H1 (cell line): Measurements from ENCODE around the gene CFAP97. TPM values are rescaled to one million over a fixed set of nuclear protein-coding genes. Genes with fewer than 3 reads are reported as not detected.
A peak's percentile ranks its signal among the peaks of the same experiment; 100 is the strongest.

Experiments
- CEBPB ChIP-seq: IDR thresholded peaks from 2 replicates; pipeline ENCODE4 v1.6.1; 2012; ENCODE audit warnings: low read depth, low read length
- JUN ChIP-seq: IDR thresholded peaks from 2 replicates; pipeline ENCODE4 v1.6.1; 2011; ENCODE audit warnings: low read depth, mild to moderate bottlenecking, improper control_type of control experiment, low read length
- KDM1A ChIP-seq: fragments of 200-600, 300-600 bp; sonication (generic); IDR thresholded peaks from 2 replicates; pipeline ENCODE4 v1.7.1; 2016; ENCODE audit warnings: mild to moderate bottlenecking, low read length, borderline replicate concordance
- POLR2AphosphoS5 ChIP-seq: IDR thresholded peaks from 2 replicates; pipeline ENCODE4 v1.6.1; 2011; ENCODE audit warnings: low read depth, low read length
- RAD21 ChIP-seq, 2 experiments: IDR thresholded peaks in 1 of 2; conservative IDR thresholded peaks in 1 of 2; 2 replicates each; pipeline ENCODE4 v1.6.1; 2011; ENCODE audit warnings: low read depth in 2 of 2, low read length in 2 of 2, improper control_type of control experiment in 1 of 2, inconsistent platforms in 1 of 2, mild to moderate bottlenecking in 1 of 2, moderate library complexity in 1 of 2
- SUZ12 ChIP-seq: fragments of 200-600 bp; sonication (generic); IDR thresholded peaks from 2 replicates; pipeline ENCODE4 v1.6.1; 2012; ENCODE audit warnings: mild to moderate bottlenecking, inconsistent platforms, low read length, moderate library complexity, mixed read lengths
- polyA plus RNA-seq, 7 experiments: library from polyadenylated mRNA; depleted of rRNA in 3 of 7; stranded (reverse) in 5 of 7; unstranded in 2 of 7; fragments of >200 nt in 5 of 7; fragments of 200-250 nt in 2 of 7; gene quantifications; 1 replicate in 5 of 7; 2 replicates in 1 of 7; 4 replicates in 1 of 7; pipeline versions ENCODE4 v1.2.1 to v1.2.3, GENCODE V29; 2011 to 2013; ENCODE audit warnings: missing spikeins in 2 of 7, mixed read lengths in 2 of 7
- total RNA-seq: library from RNA; stranded (reverse); fragmentation: NEBNext Ultra II Directional; extraction: Animal tissue kit (Norgen Biotek cat#: 25700); gene quantifications from 2 replicates; pipeline ENCODE4 v1.2.1, GENCODE V29; 2021
- TF ChIP-seq, protein P1 (sequence below): fragments of 300-600 bp; sonication (generic); IDR thresholded peaks from 2 replicates; pipeline ENCODE4 v1.7.1; 2012; ENCODE audit warnings: low read length, moderate library complexity, mild to moderate bottlenecking, inconsistent platforms; ENCODE audit not compliant: insufficient replicate concordance

Gene CFAP97
- total and polyA plus RNA-seq, 2 of the 8 experiments (the other 6 are each of a cell fraction or from before 2014, with no cell fraction given) = 9.2 to 40.4 TPM

DNA sequence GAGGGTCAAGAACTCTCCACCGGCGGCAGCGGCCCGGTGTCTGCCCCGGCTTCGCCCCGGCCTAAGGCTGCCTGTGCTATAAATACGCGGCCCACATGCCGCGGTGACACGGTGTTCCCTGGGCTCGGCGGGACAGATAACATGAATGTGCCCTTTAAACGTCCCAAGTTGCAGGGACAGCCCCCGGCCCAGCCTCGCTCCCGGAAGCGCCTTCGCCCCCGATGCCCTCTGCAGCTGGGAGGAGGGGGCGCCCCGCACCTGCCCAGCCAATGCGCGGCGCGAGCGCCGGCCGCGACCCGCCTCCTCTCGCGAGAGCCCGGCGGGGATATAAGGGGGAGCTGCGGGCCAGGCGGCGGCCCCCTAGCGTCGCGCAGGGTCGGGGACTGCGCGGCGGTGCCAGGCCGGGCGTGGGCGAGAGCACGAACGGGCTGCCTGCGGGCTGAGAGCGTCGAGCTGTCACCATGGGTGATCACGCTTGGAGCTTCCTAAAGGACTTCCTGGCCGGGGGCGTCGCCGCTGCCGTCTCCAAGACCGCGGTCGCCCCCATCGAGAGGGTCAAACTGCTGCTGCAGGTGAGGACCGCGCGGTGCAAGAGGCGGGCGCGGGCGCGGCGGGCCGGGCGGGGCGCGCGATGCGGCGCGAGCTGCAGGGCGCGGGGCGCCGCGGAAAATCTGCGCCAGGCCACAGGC is 60.7 kb downstream of the CFAP97 start, which contains the start of gene SLC25A4 (continued):
- TF ChIP-seq RAD21 (IDR thresholded peaks at IDR 0.05 in 1 of 2, conservative IDR thresholded peaks at IDR 0.05 in 1 of 2; ENCODE audit: low read depth in 2 of 2, low read length in 2 of 2) = no peak; a peak in 1 of 4 replicates
- peak; percentile 39; the same call in 1 of the 2 replicates for TF ChIP-seq SUZ12
- peak; percentile 95 for TF ChIP-seq POLR2AphosphoS5
- no peak for TF ChIP-seq JUN
- 0 out of 2 replicates have a peak, but pooled peaks have one; percentile 21 for TF ChIP-seq KDM1A
- TF ChIP-seq, protein P1, sequence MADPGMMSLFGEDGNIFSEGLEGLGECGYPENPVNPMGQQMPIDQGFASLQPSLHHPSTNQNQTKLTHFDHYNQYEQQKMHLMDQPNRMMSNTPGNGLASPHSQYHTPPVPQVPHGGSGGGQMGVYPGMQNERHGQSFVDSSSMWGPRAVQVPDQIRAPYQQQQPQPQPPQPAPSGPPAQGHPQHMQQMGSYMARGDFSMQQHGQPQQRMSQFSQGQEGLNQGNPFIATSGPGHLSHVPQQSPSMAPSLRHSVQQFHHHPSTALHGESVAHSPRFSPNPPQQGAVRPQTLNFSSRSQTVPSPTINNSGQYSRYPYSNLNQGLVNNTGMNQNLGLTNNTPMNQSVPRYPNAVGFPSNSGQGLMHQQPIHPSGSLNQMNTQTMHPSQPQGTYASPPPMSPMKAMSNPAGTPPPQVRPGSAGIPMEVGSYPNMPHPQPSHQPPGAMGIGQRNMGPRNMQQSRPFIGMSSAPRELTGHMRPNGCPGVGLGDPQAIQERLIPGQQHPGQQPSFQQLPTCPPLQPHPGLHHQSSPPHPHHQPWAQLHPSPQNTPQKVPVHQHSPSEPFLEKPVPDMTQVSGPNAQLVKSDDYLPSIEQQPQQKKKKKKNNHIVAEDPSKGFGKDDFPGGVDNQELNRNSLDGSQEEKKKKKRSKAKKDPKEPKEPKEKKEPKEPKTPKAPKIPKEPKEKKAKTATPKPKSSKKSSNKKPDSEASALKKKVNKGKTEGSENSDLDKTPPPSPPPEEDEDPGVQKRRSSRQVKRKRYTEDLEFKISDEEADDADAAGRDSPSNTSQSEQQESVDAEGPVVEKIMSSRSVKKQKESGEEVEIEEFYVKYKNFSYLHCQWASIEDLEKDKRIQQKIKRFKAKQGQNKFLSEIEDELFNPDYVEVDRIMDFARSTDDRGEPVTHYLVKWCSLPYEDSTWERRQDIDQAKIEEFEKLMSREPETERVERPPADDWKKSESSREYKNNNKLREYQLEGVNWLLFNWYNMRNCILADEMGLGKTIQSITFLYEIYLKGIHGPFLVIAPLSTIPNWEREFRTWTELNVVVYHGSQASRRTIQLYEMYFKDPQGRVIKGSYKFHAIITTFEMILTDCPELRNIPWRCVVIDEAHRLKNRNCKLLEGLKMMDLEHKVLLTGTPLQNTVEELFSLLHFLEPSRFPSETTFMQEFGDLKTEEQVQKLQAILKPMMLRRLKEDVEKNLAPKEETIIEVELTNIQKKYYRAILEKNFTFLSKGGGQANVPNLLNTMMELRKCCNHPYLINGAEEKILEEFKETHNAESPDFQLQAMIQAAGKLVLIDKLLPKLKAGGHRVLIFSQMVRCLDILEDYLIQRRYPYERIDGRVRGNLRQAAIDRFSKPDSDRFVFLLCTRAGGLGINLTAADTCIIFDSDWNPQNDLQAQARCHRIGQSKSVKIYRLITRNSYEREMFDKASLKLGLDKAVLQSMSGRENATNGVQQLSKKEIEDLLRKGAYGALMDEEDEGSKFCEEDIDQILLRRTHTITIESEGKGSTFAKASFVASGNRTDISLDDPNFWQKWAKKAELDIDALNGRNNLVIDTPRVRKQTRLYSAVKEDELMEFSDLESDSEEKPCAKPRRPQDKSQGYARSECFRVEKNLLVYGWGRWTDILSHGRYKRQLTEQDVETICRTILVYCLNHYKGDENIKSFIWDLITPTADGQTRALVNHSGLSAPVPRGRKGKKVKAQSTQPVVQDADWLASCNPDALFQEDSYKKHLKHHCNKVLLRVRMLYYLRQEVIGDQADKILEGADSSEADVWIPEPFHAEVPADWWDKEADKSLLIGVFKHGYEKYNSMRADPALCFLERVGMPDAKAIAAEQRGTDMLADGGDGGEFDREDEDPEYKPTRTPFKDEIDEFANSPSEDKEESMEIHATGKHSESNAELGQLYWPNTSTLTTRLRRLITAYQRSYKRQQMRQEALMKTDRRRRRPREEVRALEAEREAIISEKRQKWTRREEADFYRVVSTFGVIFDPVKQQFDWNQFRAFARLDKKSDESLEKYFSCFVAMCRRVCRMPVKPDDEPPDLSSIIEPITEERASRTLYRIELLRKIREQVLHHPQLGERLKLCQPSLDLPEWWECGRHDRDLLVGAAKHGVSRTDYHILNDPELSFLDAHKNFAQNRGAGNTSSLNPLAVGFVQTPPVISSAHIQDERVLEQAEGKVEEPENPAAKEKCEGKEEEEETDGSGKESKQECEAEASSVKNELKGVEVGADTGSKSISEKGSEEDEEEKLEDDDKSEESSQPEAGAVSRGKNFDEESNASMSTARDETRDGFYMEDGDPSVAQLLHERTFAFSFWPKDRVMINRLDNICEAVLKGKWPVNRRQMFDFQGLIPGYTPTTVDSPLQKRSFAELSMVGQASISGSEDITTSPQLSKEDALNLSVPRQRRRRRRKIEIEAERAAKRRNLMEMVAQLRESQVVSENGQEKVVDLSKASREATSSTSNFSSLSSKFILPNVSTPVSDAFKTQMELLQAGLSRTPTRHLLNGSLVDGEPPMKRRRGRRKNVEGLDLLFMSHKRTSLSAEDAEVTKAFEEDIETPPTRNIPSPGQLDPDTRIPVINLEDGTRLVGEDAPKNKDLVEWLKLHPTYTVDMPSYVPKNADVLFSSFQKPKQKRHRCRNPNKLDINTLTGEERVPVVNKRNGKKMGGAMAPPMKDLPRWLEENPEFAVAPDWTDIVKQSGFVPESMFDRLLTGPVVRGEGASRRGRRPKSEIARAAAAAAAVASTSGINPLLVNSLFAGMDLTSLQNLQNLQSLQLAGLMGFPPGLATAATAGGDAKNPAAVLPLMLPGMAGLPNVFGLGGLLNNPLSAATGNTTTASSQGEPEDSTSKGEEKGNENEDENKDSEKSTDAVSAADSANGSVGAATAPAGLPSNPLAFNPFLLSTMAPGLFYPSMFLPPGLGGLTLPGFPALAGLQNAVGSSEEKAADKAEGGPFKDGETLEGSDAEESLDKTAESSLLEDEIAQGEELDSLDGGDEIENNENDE = no peak
- no peak for TF ChIP-seq CEBPB
